ENCODE results near the gene MAN2B1.

The MAN2B1 gene

DNA sequence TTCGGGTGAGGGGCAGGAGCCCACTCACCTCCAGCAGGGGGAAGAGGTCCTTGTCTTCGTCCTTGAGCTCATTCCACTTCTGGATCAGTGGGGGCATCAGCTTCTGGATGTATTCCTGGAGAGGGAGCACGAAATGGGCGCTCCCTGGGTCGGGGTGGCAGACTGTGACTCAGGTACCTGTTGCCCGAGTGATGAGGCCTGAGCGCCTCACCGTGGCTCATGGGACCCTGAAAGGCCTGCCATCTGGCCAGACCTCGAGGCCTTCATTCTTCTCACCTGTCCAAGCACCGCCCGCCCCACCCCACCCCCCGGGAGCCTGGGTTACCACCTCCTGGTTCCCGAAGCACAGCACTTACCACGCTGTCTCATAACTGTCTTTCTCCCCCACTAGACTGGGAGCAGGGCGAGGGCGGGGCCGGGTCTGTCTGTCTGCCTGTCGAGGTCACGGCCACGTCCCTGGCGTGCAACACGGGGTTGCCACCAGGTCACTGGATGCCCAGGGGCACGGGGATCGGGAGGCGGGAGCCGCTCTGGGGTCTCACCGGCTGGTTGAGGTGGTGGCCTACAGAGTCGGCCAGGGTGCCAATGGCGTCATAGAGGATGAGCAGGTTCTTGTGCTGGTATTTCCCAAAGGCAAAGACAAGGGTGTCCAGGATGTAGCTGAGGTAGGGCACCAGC lies 39.3 kb upstream of the MAN2B1 start:
- no peaks in the 10 kb centered on the region for H3K9me2 ChIP-seq (replicated peaks; ENCODE audit: control insufficient read depth, low read length)
- H3K27ac ChIP-seq (ENCODE audit: low read depth, low read length), result no peak overlapping the region
- peaks cover 2% of the 10 kb centered on the region; the same call in 1 of the 2 replicates for H3F3A ChIP-seq (ENCODE audit: control insufficient read depth, insufficient read depth)
- no peak for TF ChIP-seq EZH2phosphoT487 (IDR thresholded peaks at IDR 0.05; ENCODE audit: borderline replicate concordance, low read length)
- TF ChIP-seq, protein P1, sequence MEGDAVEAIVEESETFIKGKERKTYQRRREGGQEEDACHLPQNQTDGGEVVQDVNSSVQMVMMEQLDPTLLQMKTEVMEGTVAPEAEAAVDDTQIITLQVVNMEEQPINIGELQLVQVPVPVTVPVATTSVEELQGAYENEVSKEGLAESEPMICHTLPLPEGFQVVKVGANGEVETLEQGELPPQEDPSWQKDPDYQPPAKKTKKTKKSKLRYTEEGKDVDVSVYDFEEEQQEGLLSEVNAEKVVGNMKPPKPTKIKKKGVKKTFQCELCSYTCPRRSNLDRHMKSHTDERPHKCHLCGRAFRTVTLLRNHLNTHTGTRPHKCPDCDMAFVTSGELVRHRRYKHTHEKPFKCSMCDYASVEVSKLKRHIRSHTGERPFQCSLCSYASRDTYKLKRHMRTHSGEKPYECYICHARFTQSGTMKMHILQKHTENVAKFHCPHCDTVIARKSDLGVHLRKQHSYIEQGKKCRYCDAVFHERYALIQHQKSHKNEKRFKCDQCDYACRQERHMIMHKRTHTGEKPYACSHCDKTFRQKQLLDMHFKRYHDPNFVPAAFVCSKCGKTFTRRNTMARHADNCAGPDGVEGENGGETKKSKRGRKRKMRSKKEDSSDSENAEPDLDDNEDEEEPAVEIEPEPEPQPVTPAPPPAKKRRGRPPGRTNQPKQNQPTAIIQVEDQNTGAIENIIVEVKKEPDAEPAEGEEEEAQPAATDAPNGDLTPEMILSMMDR (IDR thresholded peaks at IDR 0.05; ENCODE audit: low read depth, low read length, poor library complexity, severe bottlenecking), result no peak
- peaks cover 5% of the 10 kb centered on the region; the same call in 1 of the 2 replicates for H4K20me1 ChIP-seq (ENCODE audit: control insufficient read depth, insufficient read depth, low read depth, low read length)
- H3K36me3 ChIP-seq (ENCODE audit: control insufficient read depth, low read length), result peaks cover 91% of the 10 kb centered on the region
- no peak overlapping the region for H3K4me3 ChIP-seq (ENCODE audit: low read length)
- H3K27me3 ChIP-seq (ENCODE audit: control insufficient read depth, low read length), result no peaks in the 10 kb centered on the region
- peaks cover 8% of the 10 kb centered on the region for H3K79me2 ChIP-seq (ENCODE audit: control insufficient read depth, low read length)
- no peak overlapping the region for H3K4me2 ChIP-seq (ENCODE audit: low read length)
- peaks cover 12% of the 10 kb centered on the region for H3K4me1 ChIP-seq (ENCODE audit: control insufficient read depth, low read length)
- H3K9me3 ChIP-seq (ENCODE audit: control insufficient read depth, insufficient read depth, low read length), result no peaks in the 10 kb centered on the region

DNA sequence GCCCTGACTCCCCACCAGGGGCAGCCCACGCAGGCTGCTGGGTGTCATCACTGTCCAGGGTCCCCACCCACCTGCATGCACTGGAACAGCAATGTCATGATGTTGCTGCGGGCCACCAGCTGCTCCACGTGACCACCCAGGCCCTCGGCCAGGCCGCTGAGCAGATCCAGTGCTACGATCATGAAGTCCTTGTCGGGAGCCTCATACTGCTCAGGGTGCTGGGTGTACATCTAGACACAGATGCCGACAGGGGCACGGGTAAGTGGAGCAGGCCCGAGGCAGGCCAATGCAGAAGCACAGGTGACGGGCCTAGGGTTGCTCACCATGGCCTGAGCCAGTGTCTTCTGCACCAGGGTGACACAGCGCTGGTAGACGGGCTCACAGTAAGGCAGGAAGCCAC lies 38.6 kb upstream of the MAN2B1 start:
- H3F3A ChIP-seq (ENCODE audit: control insufficient read depth, insufficient read depth), result peaks cover 2% of the 10 kb centered on the region; the same call in 1 of the 2 replicates
- H3K4me1 ChIP-seq (ENCODE audit: control insufficient read depth, low read length), result peaks cover 12% of the 10 kb centered on the region
- H3K27me3 ChIP-seq (ENCODE audit: control insufficient read depth, low read length), result no peaks in the 10 kb centered on the region
- no peak overlapping the region for H3K4me2 ChIP-seq (ENCODE audit: low read length)
- TF ChIP-seq, protein P1 (IDR thresholded peaks at IDR 0.05; ENCODE audit: low read depth, low read length, poor library complexity, severe bottlenecking), result no peak
- TF ChIP-seq EZH2phosphoT487 (IDR thresholded peaks at IDR 0.05; ENCODE audit: borderline replicate concordance, low read length), result no peak
- H3K27ac ChIP-seq (ENCODE audit: low read depth, low read length), result no peak overlapping the region
- H4K20me1 ChIP-seq (ENCODE audit: control insufficient read depth, insufficient read depth, low read depth, low read length), result peaks cover 5% of the 10 kb centered on the region; the same call in 1 of the 2 replicates
- peaks cover 7% of the 10 kb centered on the region for H3K79me2 ChIP-seq (ENCODE audit: control insufficient read depth, low read length)
- no peaks in the 10 kb centered on the region for H3K9me3 ChIP-seq (ENCODE audit: control insufficient read depth, insufficient read depth, low read length)
- H3K36me3 ChIP-seq (ENCODE audit: control insufficient read depth, low read length), result peaks cover 89% of the 10 kb centered on the region
- H3K9me2 ChIP-seq (replicated peaks; ENCODE audit: control insufficient read depth, low read length), result no peaks in the 10 kb centered on the region
- no peak overlapping the region for H3K4me3 ChIP-seq (ENCODE audit: low read length)

DNA sequence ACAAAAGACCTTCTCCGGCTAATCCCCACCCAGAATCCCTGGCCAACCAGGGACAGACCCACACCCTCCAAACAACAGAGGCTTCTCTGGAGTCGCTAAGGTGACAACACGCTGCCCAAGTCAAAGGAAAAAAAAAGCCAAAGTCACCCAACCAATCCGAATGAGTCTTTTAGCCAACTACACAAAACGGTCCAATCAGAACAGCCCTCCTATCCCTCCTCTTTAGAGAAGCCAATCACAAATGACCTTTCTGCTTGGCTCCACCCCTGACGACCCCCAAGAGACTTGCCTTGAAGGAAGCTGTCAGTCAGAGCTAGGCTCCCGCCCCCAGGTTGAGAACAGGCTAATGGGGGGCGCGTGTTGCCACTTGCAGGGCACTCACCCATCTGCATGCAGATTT lies 36.5 kb upstream of the MAN2B1 start:
- Histone ChIP-seq H3K4me1 (ENCODE audit: control insufficient read depth, low read length) (peaks cover 19% of the 10 kb centered on the region), H3K9me3 (ENCODE audit: control insufficient read depth, insufficient read depth, low read length) (no peaks in the 10 kb centered on the region), H3K27me3 (ENCODE audit: control insufficient read depth, low read length) (no peaks in the 10 kb centered on the region), H3K27ac (ENCODE audit: low read depth, low read length) (no peak overlapping the region), H4K20me1 (ENCODE audit: control insufficient read depth, insufficient read depth, low read depth, low read length) (peaks cover 5% of the 10 kb centered on the region; the same call in 1 of the 2 replicates), H3K36me3 (ENCODE audit: control insufficient read depth, low read length) (peaks cover 81% of the 10 kb centered on the region), H3K4me2 (ENCODE audit: low read length) (0 out of 2 replicates have a peak overlapping the region, but pooled peaks have one; percentile 8), H3K9me2 (replicated peaks; ENCODE audit: control insufficient read depth, low read length) (no peaks in the 10 kb centered on the region), H3F3A (ENCODE audit: control insufficient read depth, insufficient read depth) (peaks cover 15% of the 10 kb centered on the region), H3K79me2 (ENCODE audit: control insufficient read depth, low read length) (peaks cover 5% of the 10 kb centered on the region), H3K4me3 (ENCODE audit: low read length) (no peak overlapping the region)
- TF ChIP-seq, protein P1 (IDR thresholded peaks at IDR 0.05; ENCODE audit: low read depth, low read length, poor library complexity, severe bottlenecking), result no peak
- no peak for TF ChIP-seq EZH2phosphoT487 (IDR thresholded peaks at IDR 0.05; ENCODE audit: borderline replicate concordance, low read length)

All from DOHH2 (cell line).